Chondrocyte (in vitro differentiated cells): ENCODE results near the gene DLL1. TPM values are rescaled to one million over a fixed set of nuclear protein-coding genes. Genes with fewer than 3 reads are reported as not detected.

Source experiments
- DNase-seq: peaks from one replicate; pipeline ENCODE4 v3.0.0; 2021; ENCODE audit warnings: mixed read lengths, low spot score
- H3K27ac Mint-ChIP-seq: one replicate; pipeline ENCODE4 v1.8.0; 2021; ENCODE audit warnings: mild to moderate bottlenecking, moderate library complexity, mixed read lengths; ENCODE audit not compliant: unreplicated experiment
- H3K27me3 Mint-ChIP-seq: 2 replicates; pipeline ENCODE4 v1.8.0; 2021; ENCODE audit warnings: low read depth, mixed read lengths
- H3K36me3 Mint-ChIP-seq: 2 replicates; pipeline ENCODE4 v1.8.0; 2021; ENCODE audit warnings: low read depth, mixed read lengths
- H3K4me1 Mint-ChIP-seq: 2 replicates; pipeline ENCODE4 v1.8.0; 2021; ENCODE audit warnings: low read depth, mild to moderate bottlenecking, mixed read lengths
- H3K4me3 Mint-ChIP-seq: one replicate; pipeline ENCODE4 v1.8.0; 2021; ENCODE audit warnings: mild to moderate bottlenecking, moderate library complexity, mixed read lengths; ENCODE audit not compliant: unreplicated experiment
- H3K9me3 Mint-ChIP-seq: 2 replicates; pipeline ENCODE4 v1.8.0; 2021; ENCODE audit warnings: low read depth, mixed read lengths
- CTCF ChIP-seq: fragments of 200-600 bp; sonication (generic); IDR thresholded peaks from 2 replicates; pipeline ENCODE4 v1.5.0; 2021; ENCODE audit warnings: antibody characterized with exemption, mild to moderate bottlenecking, moderate library complexity
- total RNA-seq: library from RNA; stranded (reverse); gene quantifications from 3 replicates; pipeline ENCODE4 v1.2.1, GENCODE V29; 2021

The DLL1 gene
- total RNA-seq, 1 donor from 2014 or later: 0.35 TPM

- TF ChIP-seq CTCF: no peak
- H3K27me3 Mint-ChIP-seq: peaks cover 32% of the 10 kb centered on the region
- no peaks in the 10 kb centered on the region for H3K36me3 Mint-ChIP-seq
- H3K9me3 Mint-ChIP-seq: no peaks in the 10 kb centered on the region
- H3K27ac Mint-ChIP-seq: no peak overlapping the region
- peaks cover 18% of the 10 kb centered on the region for H3K4me1 Mint-ChIP-seq
- DNase-seq: no peak
- no peak overlapping the region for H3K4me3 Mint-ChIP-seq
Measured at GRCh38 chr6:170284126-170284773, 6.6 kb downstream of the DLL1 start.

- Mint-ChIP-seq H3K4me1 (peaks cover 11% of the 10 kb centered on the region), H3K9me3 (no peaks in the 10 kb centered on the region), H3K27ac (no peak overlapping the region), H3K4me3 (no peak overlapping the region), H3K36me3 (no peaks in the 10 kb centered on the region), H3K27me3 (peaks cover 27% of the 10 kb centered on the region)
- no peak for DNase-seq
- no peak for TF ChIP-seq CTCF
Measured at GRCh38 chr6:170283212-170284081, 7.4 kb downstream of the DLL1 start.

- DNase-seq: no peak
- H3K36me3 Mint-ChIP-seq: no peaks in the 10 kb centered on the region
- TF ChIP-seq CTCF: no peak
- peaks cover 11% of the 10 kb centered on the region for H3K4me1 Mint-ChIP-seq
- H3K4me3 Mint-ChIP-seq: no peak overlapping the region
- no peaks in the 10 kb centered on the region for H3K9me3 Mint-ChIP-seq
- peaks cover 20% of the 10 kb centered on the region for H3K27me3 Mint-ChIP-seq
- H3K27ac Mint-ChIP-seq: no peak overlapping the region
Measured at GRCh38 chr6:170282512-170283158, 8.2 kb downstream of the DLL1 start.

GRCh38 chr6:170281331-170282292 is 9.3 kb downstream of the DLL1 start:
- Mint-ChIP-seq H3K36me3 (no peaks in the 10 kb centered on the region), H3K9me3 (no peaks in the 10 kb centered on the region), H3K27me3 (peaks cover 16% of the 10 kb centered on the region), H3K27ac (no peak overlapping the region), H3K4me3 (no peak overlapping the region), H3K4me1 (peaks cover 7% of the 10 kb centered on the region)
- DNase-seq: no peak
- TF ChIP-seq CTCF: no peak
